Measurements from ENCODE around the gene FRMD3. TPM values are rescaled to one million over a fixed set of nuclear protein-coding genes. Genes with fewer than 3 reads are reported as not detected.

The FRMD3 gene
- total and polyA plus RNA-seq, 10 donors, result 0.82 to 45.8 (median 18.9) TPM

GRCh38 chr9:83266331-83266665, 271.9 kb downstream of the FRMD3 start:
- H3K4me1 ChIP-seq, result peaks cover 0 to 23% (median 11%) of the 10 kb centered on the region in 6 donors
- H3K27me3 ChIP-seq (replicated peaks in 1 of 7), result no peaks in the 10 kb centered on the region
- intact Hi-C loops (cut with DNase I; ENCODE audit: low total_unique reads), result no loop called here
- H3K27ac ChIP-seq, result peak overlapping the region in 5 of 8 donors; percentile 2 to 54 (median 43)
- H3K9me3 ChIP-seq, result no peaks in the 10 kb centered on the region
- no peak overlapping the region for H3K4me3 ChIP-seq
- 23 to 54% (median 36%) methylated on average over 2 of the region's 2 CpGs for WGBS, 5 donors
- no peak for DNase-seq
- no peak for TF ChIP-seq CTCF (IDR thresholded peaks at IDR 0.05 in 8 of 11, conservative IDR thresholded peaks at IDR 0.05 in 3 of 11)
- H3K36me3 ChIP-seq, result no peaks in the 10 kb centered on the region

GRCh38 chr9:83264315-83264714, 273.9 kb downstream of the FRMD3 start:
- Histone ChIP-seq H3K4me1 (peaks cover 0 to 13% (median 10%) of the 10 kb centered on the region in 6 donors), H3K36me3 (no peaks in the 10 kb centered on the region), H3K27me3 (replicated peaks in 1 of 7) (no peaks in the 10 kb centered on the region), H3K27ac (no peak overlapping the region), H3K4me3 (no peak overlapping the region), H3K9me3 (no peaks in the 10 kb centered on the region)
- 79 to 88% (median 83%) methylated on average over 2 of the region's 2 CpGs for WGBS, 5 donors
- DNase-seq, result no peak
- intact Hi-C loops (cut with DNase I; ENCODE audit: low total_unique reads), result no loop called here
- TF ChIP-seq POLR2A (IDR thresholded peaks at IDR 0.05) (no peak), CTCF (IDR thresholded peaks at IDR 0.05 in 8 of 11, conservative IDR thresholded peaks at IDR 0.05 in 3 of 11) (no peak), POLR2AphosphoS5 (IDR thresholded peaks at IDR 0.05) (no peak)

GRCh38 chr9:83259558-83259957, 278.6 kb downstream of the FRMD3 start:
- H3K9me3 ChIP-seq, result peaks cover 0 to 10% (median 0%) of the 10 kb centered on the region in 8 donors
- WGBS, 5 donors, result 87 to 100% (median 97%) methylated on average over 1 of the region's 1 CpG
- DNase-seq, result no peak
- H3K4me1 ChIP-seq, result peaks cover 0 to 3% (median 0%) of the 10 kb centered on the region in 6 donors
- TF ChIP-seq CTCF (IDR thresholded peaks at IDR 0.05 in 8 of 11, conservative IDR thresholded peaks at IDR 0.05 in 3 of 11) (no peak), POLR2A (IDR thresholded peaks at IDR 0.05) (no peak), POLR2AphosphoS5 (IDR thresholded peaks at IDR 0.05) (no peak)
- intact Hi-C loops (cut with DNase I; ENCODE audit: low total_unique reads), result no loop called here
- H3K27me3 ChIP-seq (replicated peaks in 1 of 7), result no peaks in the 10 kb centered on the region
- no peak overlapping the region for H3K27ac ChIP-seq
- no peak overlapping the region for H3K4me3 ChIP-seq
- H3K36me3 ChIP-seq, result no peaks in the 10 kb centered on the region

- WGBS, 5 donors, result 67 to 82% (median 76%) methylated on average over 5 of the region's 5 CpGs
Measured at GRCh38 chr9:83257937-83258891, 280.0 kb downstream of the FRMD3 start.

More at GRCh38 chr9:83257937-83258891, 280.0 kb downstream of the FRMD3 start:
- Histone ChIP-seq H3K36me3 (no peaks in the 10 kb centered on the region), H3K4me3 (no peak overlapping the region), H3K27me3 (replicated peaks in 1 of 7) (no peaks in the 10 kb centered on the region), H3K9me3 (peaks cover 0 to 10% (median 3%) of the 10 kb centered on the region in 8 donors), H3K4me1 (no peaks in the 10 kb centered on the region), H3K27ac (no peak overlapping the region)
- TF ChIP-seq POLR2AphosphoS5 (IDR thresholded peaks at IDR 0.05) (no peak), POLR2A (IDR thresholded peaks at IDR 0.05) (no peak), CTCF (IDR thresholded peaks at IDR 0.05 in 8 of 11, conservative IDR thresholded peaks at IDR 0.05 in 3 of 11) (no peak)
- intact Hi-C loops (cut with DNase I; ENCODE audit: low total_unique reads), result no loop called here
- no peak for DNase-seq
